IPS-15b (cell line): ENCODE data around the gene KIAA1549.

Source experiments
- H3K27me3 ChIP-seq: one replicate; pipeline ENCODE4 v1.6.1; 2013; ENCODE audit warnings: low read length; ENCODE audit not compliant: control insufficient read depth, insufficient read depth
- H3K36me3 ChIP-seq: one replicate; pipeline ENCODE4 v1.6.1; 2013; ENCODE audit warnings: low read length; ENCODE audit not compliant: control insufficient read depth, insufficient read depth
- H3K4me1 ChIP-seq: one replicate; pipeline ENCODE4 v1.6.1; 2013; ENCODE audit warnings: mild to moderate bottlenecking, low read length; ENCODE audit not compliant: control insufficient read depth, insufficient read depth
- H3K4me3 ChIP-seq: one replicate; pipeline ENCODE4 v1.5.1; 2013; ENCODE audit warnings: low read depth, low read length
- H3K9ac ChIP-seq: one replicate; pipeline ENCODE4 v1.6.1; 2013; ENCODE audit warnings: low read depth, mild to moderate bottlenecking, low read length
- H3K9me3 ChIP-seq: one replicate; pipeline ENCODE4 v1.6.1; 2013; ENCODE audit warnings: mild to moderate bottlenecking, low read length; ENCODE audit not compliant: control insufficient read depth, insufficient read depth

The KIAA1549 gene

DNA sequence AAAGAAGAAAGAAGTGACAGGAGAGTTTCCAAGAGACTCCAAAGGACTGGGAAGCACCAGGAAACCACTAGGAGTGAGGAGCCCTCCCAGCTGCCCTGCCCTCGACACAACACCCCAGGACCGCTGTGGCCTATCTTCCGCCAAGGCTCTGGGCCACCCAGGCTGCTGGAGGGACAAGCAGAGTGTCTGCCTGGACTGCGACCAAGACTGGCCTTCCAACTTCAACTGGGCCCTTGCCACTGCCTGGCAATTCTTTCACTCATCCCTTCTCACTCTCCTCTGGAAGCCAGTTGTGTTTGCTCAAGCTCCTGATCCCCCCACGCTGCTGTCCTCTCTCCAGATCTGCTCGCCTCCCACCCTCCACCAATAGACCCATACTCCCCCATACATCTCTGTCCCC lies 10.2 kb downstream of the KIAA1549 start:
- Histone ChIP-seq H3K36me3 (no peaks in the 10 kb centered on the region), H3K27me3 (no peaks in the 10 kb centered on the region)

DNA sequence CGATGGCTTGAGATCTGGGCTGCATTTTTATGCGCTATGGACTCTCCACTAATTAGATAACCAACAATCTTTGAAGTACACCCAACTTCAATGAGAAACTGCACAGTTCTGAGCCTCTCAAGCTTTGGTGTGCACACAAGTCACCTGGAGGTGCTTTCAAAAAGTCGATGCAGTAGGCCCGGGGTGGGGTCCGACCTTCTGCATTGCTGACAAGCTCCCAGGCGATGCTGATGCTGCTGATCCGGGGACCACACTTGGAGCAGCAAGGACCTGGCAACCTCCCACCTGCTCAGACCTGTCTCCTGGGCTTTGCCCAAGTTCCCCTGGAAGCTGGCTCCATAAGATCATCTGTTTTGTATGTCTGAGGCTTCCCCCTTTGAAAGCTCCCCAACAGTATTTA lies 10.7 kb downstream of the KIAA1549 start:
- no peak overlapping the region for H3K9ac ChIP-seq
- H3K36me3 ChIP-seq = no peaks in the 10 kb centered on the region
- H3K4me3 ChIP-seq = no peak overlapping the region
- no peaks in the 10 kb centered on the region for H3K27me3 ChIP-seq
- peaks cover 20% of the 10 kb centered on the region for H3K4me1 ChIP-seq
- H3K9me3 ChIP-seq = no peaks in the 10 kb centered on the region

More for the DNA sequence above, 10.2 kb downstream of the KIAA1549 start:
- H3K4me3 ChIP-seq = no peak overlapping the region
- no peaks in the 10 kb centered on the region for H3K9me3 ChIP-seq
- H3K4me1 ChIP-seq = peaks cover 25% of the 10 kb centered on the region
- no peak overlapping the region for H3K9ac ChIP-seq

- Histone ChIP-seq H3K9ac (no peak overlapping the region), H3K27me3 (no peaks in the 10 kb centered on the region), H3K36me3 (no peaks in the 10 kb centered on the region), H3K4me1 (peaks cover 3% of the 10 kb centered on the region), H3K4me3 (no peak overlapping the region), H3K9me3 (no peaks in the 10 kb centered on the region)
Observed at GRCh38 chr7:138967159-138967558, 14.0 kb downstream of the KIAA1549 start.

DNA sequence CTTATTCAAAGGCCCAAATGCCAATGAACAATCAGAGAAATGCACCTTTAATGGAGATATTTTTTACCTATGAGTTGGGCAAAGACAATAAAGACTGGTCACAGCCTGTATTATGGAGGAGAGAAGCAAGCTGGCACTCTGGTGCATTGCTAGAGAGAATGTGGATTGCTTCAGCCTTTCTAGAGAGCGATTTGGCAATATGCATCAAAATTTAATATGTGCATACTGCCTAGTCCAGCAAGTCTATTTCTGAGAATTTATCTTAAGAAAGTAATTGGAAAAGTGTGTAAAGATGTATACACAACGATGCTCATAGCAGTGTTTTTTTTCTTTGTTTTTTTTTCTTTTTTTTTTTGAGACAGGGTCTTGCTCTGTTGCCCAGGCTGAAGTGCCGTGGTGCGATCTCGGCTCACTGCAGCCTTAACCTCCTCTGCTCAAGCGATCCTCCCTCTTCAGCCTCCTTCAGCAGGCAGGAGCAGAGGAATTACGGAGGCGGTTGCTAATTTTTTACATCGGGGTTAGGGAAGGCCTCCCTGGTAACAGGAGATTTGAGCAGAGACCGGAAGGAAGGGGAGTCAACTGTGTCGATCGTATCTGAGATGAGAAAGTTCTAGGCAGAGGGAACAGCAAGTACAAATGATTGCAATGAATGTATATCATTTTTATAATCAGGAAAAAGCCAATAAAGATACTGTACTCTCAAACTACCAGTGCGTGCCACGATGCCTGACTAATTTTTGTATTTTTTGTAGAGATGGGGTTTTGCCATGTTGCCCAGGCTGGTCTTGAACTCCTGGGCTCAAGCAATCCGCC lies 16.4 kb downstream of the KIAA1549 start:
- Histone ChIP-seq H3K27me3 (no peaks in the 10 kb centered on the region), H3K36me3 (no peaks in the 10 kb centered on the region), H3K4me1 (peaks cover 2% of the 10 kb centered on the region), H3K9ac (no peak overlapping the region), H3K4me3 (no peak overlapping the region), H3K9me3 (no peaks in the 10 kb centered on the region)

DNA sequence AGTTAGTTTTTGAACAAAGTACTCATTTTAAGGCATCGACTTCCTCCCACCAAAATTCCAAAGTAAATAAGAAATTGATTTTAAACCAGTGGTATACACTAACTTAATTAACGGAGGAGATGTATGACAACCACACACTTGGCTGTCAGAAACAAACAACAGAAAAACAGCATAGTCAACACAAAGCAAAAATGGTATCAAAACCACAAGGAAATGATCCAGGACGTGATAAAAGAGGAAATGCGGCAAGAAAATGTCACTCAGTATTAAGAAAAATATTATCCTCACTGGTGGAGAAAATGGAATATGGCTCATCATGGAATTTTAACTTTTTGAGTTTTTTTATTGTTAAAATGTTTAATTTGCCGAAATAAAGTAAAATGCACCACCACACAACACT lies 17.5 kb downstream of the KIAA1549 start:
- Histone ChIP-seq H3K4me3 (no peak overlapping the region), H3K4me1 (peaks cover 8% of the 10 kb centered on the region), H3K36me3 (no peaks in the 10 kb centered on the region), H3K9ac (no peak overlapping the region), H3K9me3 (no peaks in the 10 kb centered on the region), H3K27me3 (no peaks in the 10 kb centered on the region)

- H3K4me3 ChIP-seq = no peak overlapping the region
- H3K36me3 ChIP-seq = no peaks in the 10 kb centered on the region
- H3K9me3 ChIP-seq = no peaks in the 10 kb centered on the region
- no peaks in the 10 kb centered on the region for H3K27me3 ChIP-seq
- no peak overlapping the region for H3K9ac ChIP-seq
- H3K4me1 ChIP-seq = peaks cover 8% of the 10 kb centered on the region
Observed at GRCh38 chr7:138962561-138963270, 18.5 kb downstream of the KIAA1549 start.

- Histone ChIP-seq H3K4me3 (no peak overlapping the region), H3K9ac (no peak overlapping the region), H3K27me3 (no peaks in the 10 kb centered on the region), H3K9me3 (no peaks in the 10 kb centered on the region), H3K4me1 (peaks cover 8% of the 10 kb centered on the region), H3K36me3 (no peaks in the 10 kb centered on the region)
Observed at GRCh38 chr7:138961159-138961558, 20.0 kb downstream of the KIAA1549 start.

DNA sequence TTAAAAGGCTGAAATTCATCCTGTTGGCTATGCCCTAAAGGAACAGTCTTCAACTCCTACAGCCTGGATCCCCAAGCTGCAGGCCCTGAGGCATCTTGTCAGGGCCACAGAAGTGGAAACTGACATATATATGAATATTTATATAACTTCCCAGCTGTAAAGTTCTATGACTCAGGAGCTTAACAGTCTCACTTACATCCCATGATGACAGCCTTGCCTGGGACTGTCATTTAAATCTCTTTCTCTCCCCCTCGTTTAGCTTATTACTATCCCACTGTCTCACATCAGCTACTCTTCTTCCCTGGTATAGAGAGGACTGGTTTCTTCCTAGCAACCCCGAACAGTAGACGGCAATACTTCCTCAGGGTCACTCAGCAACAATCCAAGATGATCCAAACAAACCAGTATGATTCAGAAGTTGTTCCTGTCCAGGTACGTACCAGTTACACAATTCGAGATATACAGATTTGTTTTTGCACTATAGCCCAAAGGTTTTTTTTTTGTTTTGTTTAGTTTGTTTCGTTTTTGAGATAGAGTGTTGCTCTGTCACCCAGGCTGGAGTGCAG lies 22.7 kb downstream of the KIAA1549 start:
- Histone ChIP-seq H3K9ac (no peak overlapping the region), H3K27me3 (no peaks in the 10 kb centered on the region), H3K9me3 (no peaks in the 10 kb centered on the region)

DNA sequence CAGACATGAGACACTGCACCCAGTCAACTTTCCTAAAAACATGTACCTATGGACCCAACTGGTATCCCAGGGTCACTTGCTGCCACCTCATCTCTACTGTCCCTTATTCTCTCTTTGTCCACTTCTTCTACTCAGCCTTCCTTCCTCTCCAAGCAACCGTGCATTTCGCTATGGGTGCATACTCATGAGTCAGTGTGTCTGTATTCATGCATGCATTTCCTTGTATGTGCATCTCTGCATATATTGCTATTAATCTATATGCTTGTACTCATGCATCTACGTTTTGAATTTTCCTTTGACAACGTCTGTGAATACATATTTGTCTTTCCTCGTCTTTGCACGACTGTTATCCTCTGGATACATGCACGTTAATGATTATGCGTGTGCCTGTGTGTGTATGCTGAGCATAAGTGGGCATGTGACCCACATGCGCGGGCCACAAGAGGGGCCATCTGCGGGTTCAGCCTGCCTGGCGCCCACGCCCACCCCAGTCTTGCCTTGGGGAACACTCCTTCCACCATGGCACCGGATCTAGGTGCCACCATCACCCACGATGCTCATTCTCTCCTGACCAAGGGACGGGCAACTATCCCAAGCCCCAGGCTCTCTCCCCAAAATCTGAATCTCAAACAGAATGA lies 23.3 kb downstream of the KIAA1549 start:
- Histone ChIP-seq H3K27me3 (no peaks in the 10 kb centered on the region), H3K4me3 (no peak overlapping the region), H3K9me3 (no peaks in the 10 kb centered on the region), H3K4me1 (peaks cover 8% of the 10 kb centered on the region), H3K36me3 (no peaks in the 10 kb centered on the region), H3K9ac (no peak overlapping the region)

More for the DNA sequence above, 22.7 kb downstream of the KIAA1549 start:
- Histone ChIP-seq H3K36me3 (no peaks in the 10 kb centered on the region), H3K4me1 (peaks cover 8% of the 10 kb centered on the region), H3K4me3 (no peak overlapping the region)

DNA sequence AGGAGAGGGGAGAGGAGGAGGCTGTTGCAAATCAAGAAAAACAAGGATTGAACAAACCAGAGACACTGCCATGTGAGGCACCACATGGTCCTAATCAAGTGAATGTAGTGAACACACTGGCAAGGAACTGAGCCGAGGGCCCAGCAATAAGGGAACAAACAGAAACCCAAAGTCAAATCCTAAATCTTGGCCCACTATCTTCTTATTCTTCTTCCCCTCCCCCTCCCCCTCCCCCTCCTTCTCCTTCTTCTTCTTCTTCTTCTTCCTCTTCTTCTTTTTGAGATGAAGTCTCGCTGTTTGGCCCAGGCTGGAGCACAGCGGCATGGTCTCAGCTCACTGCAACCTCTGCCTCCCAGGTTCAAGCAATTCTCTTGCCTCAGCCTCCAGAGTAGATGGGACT lies 24.0 kb downstream of the KIAA1549 start:
- Histone ChIP-seq H3K9ac (no peak overlapping the region), H3K36me3 (no peaks in the 10 kb centered on the region), H3K4me1 (peaks cover 8% of the 10 kb centered on the region), H3K9me3 (no peaks in the 10 kb centered on the region), H3K27me3 (no peaks in the 10 kb centered on the region), H3K4me3 (no peak overlapping the region)

DNA sequence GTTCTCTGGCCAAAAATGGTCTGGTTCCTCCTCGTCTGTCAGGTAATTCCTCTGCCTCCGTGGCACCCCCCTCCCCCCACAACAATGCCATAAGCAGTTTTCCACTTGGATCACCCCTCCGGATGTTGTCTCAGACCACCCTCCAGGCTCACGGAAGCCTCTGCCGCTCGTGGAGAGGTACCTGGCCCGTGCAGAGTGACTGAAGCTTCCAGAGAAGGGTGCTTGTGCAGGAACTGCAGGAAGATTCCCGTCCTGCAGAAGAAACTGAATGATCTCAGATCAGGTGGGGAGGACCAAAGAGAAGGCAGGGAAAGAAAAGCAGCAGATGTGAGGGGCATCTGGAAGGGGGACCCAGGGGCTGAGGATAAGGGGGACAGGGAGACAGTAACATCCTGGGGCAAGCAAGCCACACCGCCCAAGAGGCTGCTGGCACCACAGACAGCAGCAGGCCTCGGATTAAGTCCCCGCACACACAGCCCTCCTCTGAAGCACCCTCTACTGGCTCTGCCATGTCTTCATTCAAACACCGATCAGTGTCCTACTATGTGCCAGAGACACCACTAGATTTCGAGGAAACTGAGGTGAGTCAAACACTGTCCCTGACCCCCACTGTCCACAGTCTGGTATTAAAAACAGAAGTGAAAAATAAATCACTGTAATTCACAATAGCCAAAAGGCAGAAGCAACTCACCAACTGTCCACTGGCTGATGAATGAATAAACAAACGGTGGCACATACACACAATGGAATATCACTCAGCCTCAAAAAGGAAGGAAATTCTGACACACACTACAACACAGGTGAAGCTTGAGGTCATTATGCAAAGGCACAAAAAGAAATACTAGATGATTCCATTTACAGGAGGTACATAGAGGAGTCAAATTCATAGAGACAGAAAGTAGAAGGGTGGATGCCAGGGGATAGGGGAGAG lies 26.4 kb downstream of the KIAA1549 start:
- Histone ChIP-seq H3K9me3 (no peaks in the 10 kb centered on the region), H3K27me3 (no peaks in the 10 kb centered on the region)

More for the DNA sequence above, 26.4 kb downstream of the KIAA1549 start:
- no peaks in the 10 kb centered on the region for H3K36me3 ChIP-seq
- H3K4me3 ChIP-seq = no peak overlapping the region
- peaks cover 5% of the 10 kb centered on the region for H3K4me1 ChIP-seq
- H3K9ac ChIP-seq = no peak overlapping the region
